HT1080 (cell line): Measurements from ENCODE around the gene PHF19. TPM values are rescaled to one million over a fixed set of nuclear protein-coding genes. Genes with fewer than 3 reads are reported as not detected.

Experiments
- DNase-seq: peaks from one replicate; pipeline ENCODE4 v3.0.0-alpha.2; 2015; ENCODE audit warnings: low read depth
- total RNA-seq: library from RNA; depleted of rRNA; stranded (reverse); fragments of >200 nt; shearing (Covaris generic); gene quantifications from 2 replicates; pipeline ENCODE4 v1.2.3, GENCODE V29; 2014

Gene PHF19
- total RNA-seq, 1 experiment from 2014 or later: 97.9 TPM

DNA sequence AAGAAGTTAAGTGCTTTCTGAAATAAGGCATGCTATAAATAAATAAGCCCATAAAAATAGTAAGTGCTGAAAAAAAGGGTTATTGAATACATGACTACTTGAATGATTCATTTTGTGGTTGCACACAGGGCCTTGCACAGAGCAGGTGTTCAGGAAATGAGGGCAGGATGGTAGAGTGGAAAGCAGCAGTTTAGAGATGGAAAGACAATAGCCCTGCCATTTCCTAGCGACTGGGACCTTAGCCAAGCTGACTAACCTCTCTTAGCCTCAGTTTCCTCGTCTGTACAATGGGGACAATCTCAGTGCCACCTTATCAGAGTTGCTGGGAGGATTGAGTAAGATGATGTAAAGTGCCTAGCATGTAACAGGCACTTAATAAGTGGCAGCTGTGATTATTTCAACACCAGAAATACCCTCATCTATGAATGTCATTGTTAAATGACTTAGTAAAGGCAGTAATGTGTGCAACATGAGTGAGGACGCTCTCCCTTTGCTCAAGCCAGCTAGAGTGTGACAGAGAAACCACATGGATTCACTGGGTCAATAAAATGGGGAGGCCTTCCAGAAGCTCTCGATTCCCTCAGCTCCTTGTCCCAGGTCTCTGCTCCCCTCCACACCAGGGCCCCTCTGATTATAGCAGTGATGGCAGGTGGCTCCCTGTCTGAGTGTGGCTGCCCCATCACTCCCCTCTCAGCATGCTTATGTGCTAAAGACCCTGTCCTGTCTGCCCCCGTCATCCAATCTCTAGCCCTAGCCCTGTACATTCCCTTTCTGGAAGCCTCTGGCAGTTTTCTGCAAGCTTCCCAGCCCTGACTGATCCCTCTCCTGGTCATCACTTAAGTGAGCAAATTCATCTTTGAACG lies 16.0 kb upstream of the PHF19 start:
- DNase-seq: peak; percentile 98

DNA sequence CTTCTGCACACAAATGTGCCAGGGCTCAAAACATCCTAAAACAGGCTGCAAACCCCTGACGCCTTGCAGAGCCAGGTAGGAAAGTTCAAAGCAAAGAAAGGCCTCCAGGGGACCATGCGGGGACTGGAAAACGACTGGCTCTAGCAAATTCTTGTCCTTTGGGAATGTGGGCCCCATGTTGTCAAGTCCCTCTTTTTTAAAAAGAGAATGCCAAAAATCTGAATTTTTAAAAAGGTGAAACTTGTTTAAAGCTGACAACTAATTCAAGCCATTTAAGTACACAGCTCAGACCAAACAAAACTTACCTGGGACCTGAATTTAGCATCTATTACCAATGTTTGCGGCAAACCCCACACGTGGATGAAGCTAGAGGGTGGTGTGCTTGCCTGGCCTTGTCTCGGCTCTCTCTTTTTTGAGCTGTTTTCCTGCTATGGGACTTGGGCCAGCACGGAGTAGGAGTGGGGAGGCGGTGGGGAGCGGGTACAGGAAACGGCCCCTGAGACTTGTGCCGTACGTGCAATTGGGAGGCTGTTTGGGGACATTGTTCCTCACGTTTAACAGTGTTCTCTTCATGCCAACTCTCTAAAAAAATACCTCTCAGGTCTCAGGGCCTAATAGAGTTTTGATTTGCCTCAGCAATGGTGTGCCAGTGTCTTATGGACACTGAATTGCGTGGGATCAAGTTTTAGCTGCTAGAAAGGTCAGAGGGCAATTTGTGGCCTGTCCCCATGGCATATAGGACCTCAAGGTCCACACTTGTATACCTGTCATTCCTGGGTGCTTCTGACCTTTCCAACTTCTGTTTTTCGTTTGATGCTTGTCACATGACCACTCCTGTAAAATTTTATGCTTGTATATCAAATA lies 15.1 kb upstream of the PHF19 start:
- no peak for DNase-seq

DNA sequence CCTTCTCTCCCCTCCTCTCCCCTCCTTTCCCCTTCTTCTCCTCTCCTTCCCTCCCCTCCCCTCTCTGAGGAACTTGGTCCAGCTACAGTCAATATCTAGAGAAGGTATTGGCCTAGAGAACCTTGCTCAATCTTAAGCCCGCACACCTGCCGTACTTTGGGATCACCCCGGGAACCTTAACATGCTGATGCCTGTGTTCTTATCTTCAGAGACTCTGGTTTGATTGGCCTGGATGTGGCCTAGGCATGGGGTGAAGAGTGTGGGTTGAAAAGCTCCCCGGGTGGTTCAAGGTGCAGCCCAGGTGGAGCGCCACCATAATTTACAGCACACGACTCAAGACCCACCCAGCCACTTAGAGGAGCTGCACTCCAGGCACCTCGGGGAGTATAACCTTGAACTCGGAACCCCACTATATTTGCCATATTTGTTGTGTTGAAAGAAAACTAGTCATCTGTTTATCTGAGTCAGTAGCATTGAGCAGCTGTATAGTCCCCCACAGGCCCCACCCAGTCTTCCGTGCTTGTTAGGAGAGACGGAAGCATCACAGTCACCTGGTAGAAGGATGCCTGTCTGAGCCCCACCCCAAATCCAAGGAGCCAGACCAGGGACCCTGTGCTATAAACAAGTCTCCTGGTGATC lies 14.4 kb upstream of the PHF19 start:
- DNase-seq: no peak

- no peak for DNase-seq
Observed at GRCh38 chr9:120890320-120891244, 13.6 kb upstream of the PHF19 start.

DNA sequence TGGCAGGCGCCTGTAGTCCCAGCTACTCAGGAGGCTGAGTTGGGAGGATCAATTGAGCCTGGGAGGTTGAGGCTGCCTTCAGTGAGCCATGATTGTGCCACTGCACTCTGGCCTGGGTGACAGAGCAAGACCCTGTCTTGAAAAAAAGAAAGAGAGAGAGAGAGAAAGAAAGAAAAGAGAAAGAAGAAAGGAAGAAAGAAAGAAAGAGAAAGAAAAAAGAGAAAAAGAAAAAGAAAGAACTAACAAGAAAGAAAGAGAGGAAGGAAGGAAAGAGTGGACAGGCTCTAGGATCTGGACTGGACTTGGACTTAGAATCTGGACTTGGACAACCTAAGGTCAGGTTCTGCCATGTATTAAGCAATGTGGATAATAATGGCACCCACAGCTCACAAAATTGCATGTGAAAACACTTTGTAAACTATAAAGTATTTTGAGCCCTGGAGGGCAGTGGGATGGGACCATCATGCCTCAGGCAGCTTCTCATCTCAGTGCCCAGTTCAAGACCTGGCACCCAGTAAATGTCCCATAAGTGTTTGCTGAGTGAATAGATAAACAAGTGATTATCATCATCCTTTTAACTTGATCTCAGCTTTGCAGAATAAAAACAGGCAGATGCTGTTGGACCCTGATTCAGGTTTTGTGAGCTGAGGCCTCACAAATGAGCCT lies 12.8 kb upstream of the PHF19 start:
- DNase-seq: no peak

DNA sequence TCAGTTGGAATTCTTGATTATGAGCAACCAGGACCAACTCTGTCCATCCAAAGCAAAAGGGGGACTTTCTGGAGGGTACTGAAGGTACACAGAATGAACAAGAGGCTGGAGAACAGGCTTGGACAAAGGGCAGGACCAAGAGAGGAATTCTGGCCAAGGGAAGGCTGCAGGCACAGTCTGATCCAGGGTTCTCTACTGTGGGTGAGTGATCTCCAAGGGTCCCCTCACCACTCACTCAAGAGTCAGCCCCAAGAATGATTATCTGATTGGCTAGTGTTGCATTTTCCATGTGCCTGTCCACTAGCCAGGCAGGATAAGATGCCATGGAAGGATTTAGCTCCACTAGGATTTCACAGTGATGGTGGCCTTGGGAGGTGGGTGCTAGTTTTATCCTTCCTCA lies 11.6 kb upstream of the PHF19 start:
- no peak for DNase-seq

DNA sequence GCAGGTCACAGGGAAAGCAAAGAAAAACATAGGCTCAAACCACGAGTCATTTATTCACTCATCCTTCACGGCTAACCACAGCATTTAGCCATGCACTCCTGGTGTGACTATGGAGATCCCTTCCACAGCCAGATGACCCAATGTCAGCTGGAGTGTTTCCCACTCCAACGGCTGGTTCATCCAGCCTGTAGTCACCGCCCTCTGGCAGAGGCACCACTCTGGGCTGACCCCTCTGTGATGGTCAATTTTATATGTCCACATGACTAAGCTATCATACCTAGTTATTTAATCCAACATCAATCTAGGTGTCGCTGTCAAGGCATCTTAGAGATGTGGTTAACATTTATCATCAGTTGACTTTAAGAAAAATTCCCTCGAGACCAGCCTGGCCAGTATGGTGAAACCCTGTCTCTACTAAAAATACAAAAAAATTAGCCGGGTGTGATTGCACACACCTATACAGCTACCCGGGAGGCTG lies 9.5 kb upstream of the PHF19 start:
- DNase-seq: peak; percentile 71

DNA sequence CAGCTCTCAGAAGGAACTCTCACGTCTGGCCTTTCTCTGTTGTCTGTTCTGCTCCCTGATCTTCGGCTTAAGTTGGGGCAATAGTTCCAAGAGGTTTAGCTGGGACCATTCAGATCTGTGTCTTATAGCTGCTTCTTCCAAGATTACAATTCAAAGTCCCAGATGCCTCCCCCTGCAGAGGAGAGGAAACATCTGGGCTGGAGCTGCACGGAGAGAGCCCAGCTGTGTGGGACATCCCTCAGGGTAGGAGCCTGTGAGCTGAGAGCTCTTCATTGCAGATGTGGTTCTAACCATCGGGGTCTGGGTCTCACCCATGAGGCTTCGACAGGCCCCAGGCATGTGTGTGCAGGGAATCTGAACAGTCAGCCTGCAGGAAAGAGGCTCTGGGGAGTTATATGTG lies 9.0 kb upstream of the PHF19 start:
- DNase-seq: no peak

- no peak for DNase-seq
Observed at GRCh38 chr9:120885457-120885856, 8.5 kb upstream of the PHF19 start.

DNA sequence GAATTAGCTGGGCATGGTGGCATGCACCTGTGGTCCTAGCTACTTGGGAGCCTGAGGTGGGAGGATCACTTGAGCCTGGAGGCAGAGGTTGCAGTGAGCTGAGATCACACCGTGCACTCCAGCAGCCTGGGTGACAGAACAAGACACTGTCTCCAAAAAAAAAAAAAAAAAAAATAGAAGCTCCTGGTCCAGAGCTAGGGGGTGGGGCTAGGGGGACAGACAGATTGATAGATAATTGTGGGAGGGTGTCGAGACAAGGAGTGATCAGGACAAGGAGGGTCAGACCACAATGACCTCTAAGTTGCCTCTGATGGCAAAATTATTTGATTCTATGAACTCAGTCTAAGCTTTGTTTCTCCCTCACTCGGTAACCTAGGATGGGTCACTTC lies 6.6 kb upstream of the PHF19 start:
- no peak for DNase-seq

GRCh38 chr9:120882935-120883607 lies 6.1 kb upstream of the PHF19 start:
- no peak for DNase-seq

DNA sequence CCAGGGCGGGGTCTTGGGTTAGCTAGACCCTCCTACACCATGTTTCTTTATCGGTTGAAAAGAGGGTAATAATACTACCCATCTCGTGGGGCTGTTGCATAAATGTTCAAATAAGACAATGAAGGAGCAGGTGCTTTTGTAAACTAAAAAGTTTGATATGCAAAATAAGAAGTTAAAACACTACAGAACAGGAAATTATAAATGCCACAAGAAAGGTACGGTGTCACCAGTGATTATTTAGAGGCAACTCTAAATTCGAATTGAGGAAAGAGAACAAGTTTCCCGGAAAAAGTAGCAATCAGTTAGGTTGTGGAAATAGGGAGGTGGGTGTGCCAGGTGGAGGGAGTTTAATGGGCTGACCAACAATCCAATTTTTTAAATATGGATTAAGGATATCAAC lies 2.5 kb upstream of the PHF19 start:
- no peak for DNase-seq

- no peak for DNase-seq
Observed at GRCh38 chr9:120878188-120879130, 1.5 kb upstream of the PHF19 start.

DNA sequence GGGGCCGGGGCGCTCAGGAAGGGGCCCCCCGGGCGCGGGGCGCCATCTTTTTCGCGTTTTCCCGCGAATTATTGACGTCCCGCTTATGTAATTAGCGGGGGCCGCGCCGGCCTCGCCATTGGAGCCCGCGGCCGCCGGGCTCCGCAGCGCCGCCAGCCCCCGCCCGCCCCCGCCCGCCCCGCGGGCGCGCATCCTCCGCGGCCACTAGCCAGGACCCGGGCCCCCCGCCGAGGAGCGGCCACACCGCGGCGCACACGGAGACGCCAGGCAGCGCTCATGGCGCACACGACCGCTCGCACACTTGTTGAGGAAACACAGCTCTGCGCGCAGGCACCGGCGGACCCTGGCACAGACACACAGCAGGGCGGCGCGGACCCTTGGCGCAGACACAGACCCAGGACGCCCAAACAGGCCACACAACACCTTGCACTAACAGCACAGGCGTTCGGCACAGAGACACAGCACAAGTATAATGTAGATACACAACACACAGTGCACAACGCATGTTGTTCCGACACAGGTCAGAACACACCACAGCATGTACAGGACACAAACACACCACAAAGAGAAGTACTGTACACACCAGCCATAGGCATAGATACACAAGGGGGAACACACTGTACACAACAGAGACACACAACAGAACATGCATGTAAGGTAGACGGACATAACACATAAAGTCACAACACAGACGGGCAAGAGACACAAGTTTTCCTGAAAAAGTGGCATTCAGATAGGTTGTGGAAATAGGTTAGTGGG lies 467 bp upstream of the PHF19 start:
- peak; percentile 50 for DNase-seq

DNA sequence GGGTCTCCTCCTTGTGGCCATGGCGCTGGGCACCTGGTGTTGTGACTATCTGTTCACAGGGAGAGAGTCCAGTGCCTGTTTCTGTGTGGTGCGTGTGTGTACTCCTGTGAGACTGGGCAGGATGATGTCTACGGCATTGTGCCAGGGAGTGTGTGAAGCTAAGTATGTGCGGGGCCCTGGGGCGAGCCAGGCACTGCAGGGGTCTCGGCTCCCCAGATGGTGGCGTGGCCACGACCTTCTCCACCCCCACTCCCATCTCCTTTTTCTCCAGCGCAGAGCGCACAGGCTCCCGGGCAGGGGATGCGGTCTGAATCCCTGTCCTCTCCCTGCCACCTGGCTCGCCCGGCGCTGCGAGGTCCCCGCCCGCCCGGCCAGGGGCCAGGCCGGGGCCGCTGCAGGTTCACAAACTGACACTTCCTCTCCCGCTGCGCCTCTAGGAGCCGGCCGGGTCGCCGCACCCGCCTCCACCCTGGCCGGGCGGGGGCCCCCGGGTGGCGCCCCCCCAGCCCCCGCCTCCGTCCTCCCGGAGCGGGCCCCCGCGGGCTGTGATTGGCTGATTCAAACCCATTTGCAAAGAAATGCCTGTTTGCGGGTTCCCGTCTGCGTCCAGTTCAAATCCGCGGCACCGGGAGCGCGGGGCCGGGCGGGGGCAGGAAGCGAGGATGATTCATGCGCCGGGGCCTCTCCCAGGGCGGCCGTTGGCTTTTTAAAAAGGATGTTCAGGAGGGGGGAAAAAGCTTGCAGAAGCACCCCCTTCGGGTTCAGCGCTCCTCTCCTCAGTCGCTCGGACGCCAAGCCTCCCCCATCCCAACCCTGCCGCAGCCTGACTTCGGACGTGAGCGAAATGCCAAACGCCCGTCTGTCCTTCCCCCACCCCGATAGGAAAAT lies 790 bp downstream of the PHF19 start:
- DNase-seq: peak; percentile 95

- no peak for DNase-seq
Observed at GRCh38 chr9:120875643-120875953, 1.4 kb downstream of the PHF19 start.

DNA sequence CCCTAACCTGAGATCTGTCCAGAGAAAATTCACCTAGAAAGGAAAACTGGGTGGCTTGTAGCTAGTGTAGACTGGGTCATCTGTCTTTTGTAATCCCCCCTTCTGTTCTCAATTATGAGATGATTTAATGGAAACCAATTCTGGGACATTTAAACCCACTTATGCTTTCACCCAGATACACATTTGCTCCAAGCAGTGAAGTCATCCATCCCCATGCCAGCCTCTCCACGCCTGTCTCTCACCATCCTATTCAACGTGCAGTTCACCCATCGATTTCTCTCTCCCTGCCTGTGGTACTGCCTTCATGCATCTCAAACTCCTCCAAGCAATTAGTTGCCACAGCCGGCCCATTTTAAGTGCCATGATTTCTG lies 1.8 kb downstream of the PHF19 start:
- DNase-seq: no peak
